UCSD-AML1 (cell line): ENCODE measurements around the gene DLX1.
"Not testable (repeated sequence)": the region's sequence is repeated elsewhere in the genome, so short reads cannot be mapped to it uniquely, and the experiment has no call there.

Experiments
- DNase-seq: peaks from one replicate; lab custom pipeline; 2025; ENCODE audit not compliant: unreplicated experiment; lab: John Stamatoyannopoulos, UW

The DLX1 gene

DNA sequence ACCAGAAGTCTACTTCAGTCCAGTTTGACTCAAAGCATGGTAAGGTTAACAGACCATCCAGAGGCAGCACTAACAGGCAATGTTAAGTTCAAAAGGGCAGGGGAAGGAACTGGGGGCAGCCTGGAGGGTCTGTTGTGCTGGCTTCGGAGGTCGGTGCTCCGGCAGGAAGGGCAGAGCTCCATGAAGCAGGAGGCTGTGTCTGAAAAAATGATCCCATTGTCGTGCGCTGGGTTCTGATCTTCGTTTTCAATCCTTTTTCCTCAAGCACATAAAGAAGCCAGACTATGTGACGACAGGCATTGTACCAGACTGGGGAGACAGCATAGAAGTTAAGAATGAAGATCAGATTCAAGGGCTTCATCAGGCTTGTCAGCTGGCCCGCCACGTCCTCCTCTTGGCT lies 21.9 kb upstream of the DLX1 start:
- no peak for DNase-seq

DNA sequence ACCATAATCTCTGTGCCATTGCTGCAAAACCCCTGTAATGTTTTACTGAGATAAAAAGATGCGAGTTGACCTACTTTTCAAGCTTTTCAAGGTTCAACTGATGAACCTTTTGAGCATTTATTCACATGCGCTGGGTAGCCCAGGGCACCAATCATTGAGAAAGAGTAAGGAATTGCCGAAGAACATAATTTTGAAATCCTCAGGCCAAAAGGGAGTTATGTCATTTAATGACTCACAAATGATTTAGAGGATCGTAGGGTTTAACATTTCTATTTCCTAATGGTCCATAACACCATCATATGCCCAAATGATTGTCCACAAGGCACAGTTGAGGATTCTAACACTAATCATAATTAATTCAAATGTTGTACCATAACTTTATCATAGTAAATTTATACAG lies 20.2 kb upstream of the DLX1 start:
- DNase-seq, result no peak

DNA sequence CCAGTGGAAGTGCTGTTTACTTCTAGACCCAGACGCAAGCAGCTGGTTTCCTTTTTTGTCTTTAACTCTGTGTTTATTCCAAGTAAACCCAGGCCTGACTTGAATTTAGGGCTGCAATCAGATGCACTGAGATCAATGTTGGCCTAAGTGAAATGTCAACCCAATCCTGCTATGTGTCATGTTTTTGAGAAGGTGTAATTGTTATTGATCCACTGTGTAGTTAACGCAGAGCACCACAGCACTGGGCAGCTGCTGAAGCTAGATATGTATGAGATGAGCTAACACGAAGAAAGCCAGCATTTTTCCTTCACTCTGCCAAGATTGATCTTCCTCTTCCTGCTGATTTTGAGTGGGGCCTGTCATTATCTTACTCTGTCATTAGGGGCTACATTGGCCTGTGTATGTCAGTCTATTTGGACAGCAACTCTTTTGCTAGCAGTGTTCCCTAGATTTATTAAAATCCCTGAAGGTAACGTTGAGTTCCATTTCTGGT lies 18.9 kb upstream of the DLX1 start:
- DNase-seq, result no peak

DNA sequence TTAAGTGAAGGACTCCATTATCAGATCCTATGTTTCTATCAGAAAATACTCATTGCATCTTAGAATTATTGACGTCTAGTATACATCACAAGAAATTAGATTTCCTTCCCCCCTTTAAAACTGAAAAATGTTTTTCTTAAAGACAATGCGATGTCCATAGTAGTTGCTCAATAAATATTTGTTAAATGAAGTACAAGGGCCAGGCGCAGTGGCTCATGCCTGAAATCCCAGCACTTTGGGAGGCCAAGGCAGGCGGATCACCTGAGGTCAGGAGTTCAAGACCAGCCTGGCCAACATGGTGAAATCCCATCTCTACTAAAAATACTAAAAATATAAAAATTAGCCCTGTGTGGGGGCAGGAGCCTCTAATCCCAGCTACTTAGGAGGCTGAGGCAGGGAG lies 17.4 kb upstream of the DLX1 start:
- DNase-seq, result not testable (repeated sequence)

DNA sequence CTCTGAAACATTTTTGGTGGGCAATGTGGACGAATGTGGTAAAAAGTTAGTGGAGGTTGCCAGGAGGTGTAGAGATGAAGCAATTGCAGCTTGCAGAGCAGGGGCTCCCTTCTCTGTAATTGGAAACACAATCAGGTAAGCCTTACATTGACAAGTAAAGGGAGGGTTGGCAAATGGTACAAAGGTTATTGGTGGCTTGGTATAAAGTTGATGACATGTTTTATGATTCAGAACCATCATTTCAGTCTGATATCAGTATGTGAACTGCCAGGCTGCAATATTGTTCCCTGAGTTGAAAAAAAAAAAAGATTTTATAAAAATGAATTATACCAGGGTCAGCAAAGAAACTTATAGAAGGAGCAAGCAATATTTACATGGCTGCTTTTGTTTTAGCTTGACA lies 14.4 kb upstream of the DLX1 start:
- DNase-seq, result no peak

DNA sequence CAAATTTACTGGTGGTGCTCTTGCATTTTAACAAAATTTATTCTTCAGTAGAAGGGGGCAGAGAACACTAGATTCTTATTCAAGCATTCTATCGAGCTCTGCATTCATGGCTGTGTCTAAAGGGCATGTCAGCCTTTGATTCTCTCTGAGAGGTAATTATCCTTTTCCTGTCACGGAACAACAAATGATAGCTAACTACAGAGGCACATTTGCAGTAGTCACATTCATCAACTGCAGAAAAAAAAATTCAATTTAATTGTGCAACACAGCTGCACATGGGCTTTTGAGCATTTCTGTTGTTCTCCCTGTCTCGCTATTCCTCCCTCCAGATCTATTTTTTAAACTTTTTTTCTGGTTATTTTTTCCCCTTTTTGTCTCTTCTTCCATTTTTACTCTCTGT lies 13.0 kb upstream of the DLX1 start:
- no peak for DNase-seq

DNA sequence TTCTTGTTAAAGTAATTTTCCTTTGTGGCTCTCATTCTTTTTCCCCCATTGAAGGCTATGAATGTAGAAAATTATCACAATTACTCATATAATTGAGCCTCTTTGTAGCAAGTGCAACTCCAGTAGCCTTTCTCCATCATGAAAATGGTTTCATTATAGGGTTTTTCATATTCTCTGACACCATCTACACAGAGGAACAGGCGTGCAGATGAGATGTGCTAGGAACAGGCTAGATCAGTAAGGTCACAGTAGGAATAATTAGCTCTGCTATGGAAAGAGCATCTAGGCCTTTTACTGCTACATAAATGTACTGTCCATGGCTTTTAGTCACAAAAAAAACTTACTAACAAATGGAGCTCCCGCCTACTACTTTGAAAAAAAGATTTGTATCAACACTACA lies 12.6 kb upstream of the DLX1 start:
- DNase-seq, result no peak

DNA sequence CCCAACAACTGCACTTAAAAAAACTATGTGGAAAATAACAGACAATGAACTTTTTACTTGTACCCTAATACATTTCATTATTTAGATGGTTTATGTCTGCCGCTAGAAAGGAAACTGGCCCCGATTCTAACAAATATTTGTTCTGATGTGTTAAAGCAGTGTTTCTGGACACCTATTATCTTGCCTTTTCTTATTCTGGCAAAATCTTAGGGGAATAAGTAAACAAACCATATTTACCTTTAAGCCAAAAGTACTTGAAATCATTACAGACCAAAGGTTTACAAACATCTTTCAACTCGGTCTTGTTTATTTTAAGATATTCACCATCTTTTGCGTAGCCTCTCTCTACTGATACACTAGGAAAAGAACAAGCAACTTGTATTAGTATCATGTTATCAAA lies 11.8 kb upstream of the DLX1 start:
- DNase-seq, result no peak

DNA sequence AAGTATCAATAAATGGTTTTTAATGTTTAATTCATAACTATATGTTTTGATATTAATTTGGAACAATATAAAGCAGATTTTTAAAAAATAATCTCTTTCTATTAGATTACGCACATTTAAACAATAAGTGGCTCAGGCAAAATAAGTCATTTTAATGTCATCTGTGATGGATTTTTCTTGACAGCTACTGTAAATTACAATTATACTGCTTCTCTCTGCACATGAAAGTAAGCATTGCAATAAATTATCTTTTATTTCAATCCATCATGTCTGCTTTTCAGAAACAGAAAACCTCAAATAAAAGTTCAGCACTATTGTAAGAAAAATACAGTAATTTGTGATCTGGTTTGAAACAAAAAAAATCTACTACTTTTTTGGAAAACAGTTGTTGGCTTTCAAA lies 11.1 kb upstream of the DLX1 start:
- no peak for DNase-seq

DNA sequence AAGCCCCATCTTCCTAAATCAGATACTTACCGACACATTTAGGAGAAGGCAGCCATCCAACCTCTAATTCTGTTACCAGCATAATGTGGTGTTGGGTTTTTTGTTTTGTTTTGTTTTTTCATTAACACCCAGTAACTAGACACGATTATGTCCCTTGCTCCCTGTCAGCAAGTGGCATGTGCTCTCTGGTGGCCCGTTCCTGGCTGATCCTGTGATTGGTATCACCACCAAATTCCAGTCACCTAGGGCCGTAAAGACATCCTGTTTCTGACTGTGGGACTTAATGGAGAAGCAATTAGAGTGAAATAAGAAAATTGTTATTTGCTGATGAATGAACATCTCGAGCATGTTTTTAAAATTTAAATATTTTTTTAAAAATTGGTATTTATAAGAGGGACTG lies 5.9 kb upstream of the DLX1 start:
- DNase-seq, result no peak

DNA sequence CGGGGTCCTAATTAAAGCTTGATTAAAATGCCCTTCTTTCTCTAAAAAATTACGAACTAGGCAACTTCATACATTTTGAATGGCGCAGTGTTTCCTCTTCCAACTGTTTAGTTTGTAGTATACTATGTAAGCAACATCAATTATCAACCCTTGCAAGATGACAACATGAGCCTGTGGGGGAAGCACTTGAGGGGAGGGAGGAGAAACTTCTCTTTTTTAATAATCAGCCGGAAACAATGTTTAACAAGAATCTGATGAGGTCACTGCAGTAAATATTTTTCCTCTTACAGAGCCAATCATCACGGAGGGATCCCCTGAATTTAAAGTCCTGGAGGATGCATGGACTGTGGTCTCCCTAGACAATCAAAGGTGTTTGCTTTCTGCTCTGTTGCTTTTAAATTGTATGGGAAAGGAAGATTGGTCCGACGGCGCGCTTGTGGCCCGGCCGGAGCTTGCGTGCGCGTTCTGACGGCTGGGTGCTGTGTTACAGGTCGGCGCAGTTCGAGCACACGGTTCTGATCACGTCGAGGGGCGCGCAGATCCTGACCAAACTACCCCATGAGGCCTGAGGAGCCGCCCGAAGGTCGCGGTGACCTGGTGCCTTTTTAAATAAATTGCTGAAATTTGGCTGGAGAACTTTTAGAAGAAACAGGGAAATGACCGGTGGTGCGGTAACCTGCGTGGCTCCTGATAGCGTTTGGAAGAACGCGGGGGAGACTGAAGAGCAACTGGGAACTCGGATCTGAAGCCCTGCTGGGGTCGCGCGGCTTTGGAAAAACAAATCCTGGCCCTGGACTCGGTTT lies 5.3 kb upstream of the DLX1 start:
- no peak for DNase-seq

DNA sequence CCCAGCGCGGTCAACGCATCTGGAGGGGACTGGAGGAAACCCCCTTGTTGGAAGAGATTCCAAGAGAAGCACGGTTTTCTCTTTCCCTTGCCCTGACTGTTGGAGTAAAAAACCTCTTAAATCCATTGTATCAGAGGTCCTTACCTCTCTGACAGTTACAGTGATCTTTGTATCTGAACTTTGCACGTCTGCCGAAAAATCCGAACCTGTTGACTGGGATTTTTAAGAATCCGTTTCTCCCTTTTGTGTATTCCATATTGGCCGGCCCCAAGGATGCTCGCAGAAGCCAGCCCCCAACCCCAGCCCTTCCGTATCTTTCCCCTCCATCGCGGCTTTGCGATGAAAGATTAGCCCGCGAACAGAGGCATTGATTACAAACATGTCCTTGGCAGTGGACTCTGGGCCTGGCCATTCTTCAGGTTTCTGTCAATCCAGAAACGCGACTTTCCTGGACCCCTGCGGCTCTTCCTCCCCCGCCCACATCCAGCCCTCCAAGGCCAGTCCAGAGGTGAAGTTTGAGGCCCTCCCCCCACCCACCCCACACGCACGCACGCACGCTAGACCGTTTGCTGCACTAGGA lies 4.6 kb upstream of the DLX1 start:
- no peak for DNase-seq

DNA sequence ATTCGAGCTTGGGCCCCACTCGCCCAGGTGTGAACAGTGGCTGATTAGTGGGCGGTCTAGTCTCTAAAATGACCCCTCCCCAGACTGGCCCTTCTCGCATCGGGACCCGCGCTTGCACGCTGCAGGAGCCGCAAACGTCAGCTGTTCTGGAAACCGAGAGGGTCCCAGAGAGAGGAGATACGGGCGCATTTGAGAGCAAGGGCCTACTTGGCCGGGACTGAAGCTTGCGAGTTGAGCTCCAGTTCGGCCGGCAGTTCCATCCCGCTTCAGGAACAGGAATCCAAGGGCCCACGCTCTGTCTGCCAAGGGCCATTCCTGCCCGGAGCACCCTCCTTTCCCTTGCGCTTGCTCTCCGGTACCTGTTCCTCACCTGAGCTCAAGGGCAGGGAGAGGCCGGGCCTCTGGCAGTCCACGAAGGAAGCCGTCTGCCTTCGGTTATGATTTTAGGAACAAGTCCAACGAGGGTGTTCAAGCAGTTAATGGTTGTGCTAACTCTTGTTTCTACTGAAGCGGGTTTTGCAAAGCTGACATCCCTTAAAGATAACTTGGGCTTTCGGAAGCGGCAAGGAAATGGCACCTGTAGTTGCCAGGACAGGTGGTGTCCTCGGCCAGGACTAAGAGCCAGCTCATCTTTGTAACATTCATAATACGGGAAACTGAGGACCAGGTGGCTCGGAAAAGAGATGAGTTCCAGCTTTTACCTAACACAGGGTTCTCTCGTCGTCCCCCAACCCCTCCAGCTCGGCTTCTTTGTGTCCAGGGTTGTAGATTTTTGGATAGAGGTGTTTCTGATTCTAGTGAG lies 3.9 kb upstream of the DLX1 start:
- no peak for DNase-seq

DNA sequence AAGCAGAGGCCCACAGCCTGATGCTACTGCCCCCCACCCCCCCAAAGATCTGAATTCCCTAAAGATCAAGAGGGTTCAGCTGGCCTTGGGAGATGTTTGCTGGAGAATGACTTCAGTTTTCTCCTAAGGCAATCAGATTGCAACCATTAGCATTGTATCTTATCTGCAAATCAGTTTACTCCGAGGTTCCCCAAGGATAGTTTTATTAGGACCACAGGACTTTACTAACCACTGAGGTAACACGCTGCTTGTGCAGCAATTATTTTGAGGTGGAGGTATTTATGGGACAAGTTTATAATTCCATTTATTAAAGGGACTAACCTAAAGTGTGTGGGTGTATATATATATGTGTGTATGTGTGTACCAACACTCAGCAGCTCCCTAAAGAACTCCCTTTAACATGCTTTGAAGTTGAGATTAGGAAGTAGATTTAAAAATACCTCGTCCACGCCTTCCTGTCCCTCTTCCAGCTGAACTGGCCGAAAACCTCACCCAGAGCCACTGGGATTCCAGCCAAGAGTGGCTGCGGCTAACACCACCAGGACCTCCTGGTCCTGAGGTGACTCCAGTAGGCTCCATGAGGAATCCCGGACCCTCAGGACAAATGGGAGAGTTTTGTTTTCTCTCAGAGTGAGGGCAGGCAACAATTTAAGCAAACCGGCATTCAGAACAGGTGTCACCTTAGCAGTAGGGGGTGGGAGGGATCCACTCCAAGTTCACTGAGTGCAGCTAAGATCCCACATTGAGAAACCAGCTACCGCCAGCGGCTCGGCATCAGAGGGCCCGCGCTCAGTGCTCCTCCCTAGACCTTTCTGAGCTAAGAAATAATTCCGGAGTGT lies 3.0 kb upstream of the DLX1 start:
- DNase-seq, result no peak

DNA sequence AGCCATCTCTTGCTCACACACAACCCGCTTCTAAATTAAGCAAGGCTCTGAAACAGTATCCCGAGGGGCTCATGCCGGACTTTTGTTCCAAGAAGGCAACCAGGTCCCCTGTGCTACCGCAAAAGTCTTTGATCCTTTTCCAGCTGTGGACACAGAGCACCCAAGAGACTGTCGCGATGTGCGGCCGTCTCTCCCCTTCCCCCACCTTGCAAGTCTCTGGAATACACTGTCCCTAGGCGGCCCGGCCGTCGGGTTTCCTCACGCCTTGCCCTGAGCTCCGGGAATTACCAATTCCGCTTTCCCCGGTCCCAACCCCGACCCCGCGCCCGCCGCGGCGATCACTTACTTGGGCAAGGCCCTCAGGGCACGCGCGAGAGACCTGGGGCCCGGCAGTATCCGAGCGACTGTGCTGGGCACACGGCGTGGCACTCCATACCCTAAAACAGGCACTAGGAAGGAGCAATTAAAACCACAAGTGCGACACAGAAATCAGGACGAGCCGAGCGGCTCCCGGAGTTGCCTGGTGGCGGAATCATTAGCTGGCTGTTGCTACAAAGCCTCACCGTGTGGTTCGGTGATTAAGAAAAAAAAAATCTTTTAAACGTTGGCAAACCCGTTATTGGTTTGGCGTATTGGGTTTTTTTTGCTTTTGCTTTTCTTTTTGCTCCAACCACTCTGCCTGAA lies 2.2 kb upstream of the DLX1 start:
- no peak for DNase-seq

DNA sequence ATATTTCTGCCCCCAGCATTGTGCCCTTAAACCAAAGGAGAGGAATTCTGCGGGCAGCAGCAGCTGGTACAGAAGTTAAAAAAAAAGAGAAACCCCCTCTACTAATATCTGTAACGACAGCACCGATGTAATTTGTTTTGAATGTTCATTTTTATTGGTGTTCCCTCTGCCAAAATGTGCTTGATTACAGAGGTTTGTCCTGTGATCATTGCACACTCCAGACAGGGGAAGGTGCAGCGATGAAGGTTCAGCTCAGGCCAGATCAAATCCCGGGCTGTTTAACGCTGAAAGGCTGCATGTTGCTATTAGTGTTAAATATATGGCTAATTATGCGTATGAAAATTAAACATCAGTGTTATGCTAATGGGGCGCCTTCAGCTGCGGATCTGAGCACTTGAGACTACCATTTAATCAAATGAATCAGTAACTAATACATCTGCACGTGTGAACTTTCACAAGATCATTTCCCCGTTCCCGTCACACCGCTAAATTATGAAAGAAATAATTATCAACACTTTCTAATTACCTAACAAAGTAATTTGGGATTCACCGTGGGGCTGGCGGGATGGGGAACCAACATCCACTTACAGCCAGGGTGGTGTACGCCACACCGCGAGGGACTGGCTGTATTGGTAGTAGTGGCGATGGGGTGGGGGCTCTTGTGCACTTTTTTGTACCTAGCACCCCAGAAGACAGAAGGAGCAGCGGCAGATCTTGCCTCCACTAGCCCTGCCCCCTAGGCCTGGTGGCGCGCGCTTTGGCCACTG lies 1.5 kb upstream of the DLX1 start:
- no peak for DNase-seq

DNA sequence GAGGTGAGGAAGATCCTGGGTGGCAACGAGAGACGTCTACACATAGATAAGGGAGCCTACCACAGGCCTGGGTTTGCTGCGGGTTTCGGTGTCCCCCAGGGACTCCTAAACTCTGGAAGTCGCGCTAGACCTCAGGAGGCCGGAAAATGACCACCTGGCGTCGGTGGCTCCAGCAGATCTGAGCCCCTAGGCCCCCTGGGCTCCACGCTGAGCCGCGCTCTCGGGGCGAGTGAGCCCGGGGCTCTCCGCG lies 987 bp upstream of the DLX1 start:
- DNase-seq, result no peak

DNA sequence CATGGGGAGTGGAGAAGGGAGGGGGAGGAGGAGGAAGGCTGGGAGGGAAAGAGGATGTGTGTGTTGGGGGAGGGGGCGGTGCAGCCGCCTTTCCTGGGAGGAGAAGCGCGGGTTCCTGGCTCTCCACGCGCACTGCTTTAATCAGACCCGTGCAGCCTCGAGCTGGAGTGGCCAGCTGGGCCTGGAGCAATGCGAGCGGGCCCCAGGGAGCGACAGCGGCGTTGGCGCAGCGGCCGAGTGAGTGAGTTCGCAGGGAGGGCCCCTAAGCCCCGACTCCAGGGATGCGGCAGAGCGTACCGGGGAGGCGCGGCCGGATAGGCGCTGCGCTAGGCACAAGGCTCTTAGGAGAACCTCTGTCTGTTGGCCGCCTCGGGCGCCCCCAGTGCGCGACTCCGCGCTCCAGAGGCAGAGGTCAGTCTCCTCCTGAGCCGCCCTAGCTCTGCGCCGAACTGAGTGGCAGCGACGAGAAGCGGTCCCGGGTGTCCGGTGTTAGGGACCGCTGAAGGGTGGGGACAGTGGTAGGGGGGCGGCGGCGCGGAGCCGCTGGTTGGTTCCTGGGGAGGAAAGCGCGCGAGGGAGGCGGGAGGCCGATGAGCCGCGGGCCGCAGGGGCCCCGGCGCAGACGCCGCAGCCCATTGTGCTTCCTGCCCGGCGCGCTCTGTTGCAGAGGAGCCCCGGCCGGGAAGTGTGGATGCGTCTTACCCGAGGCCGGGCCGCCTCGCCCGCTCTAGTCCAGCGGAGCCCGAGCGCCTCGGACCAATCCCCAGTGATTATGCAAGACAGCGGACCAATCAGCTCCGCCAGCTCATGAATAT lies 455 bp upstream of the DLX1 start:
- DNase-seq, result peak; percentile 89
